Gastroesophageal sphincter (tissue), 4 donors: ENCODE results near the gene LRRC57. TPM values are rescaled to one million over a fixed set of nuclear protein-coding genes. Genes with fewer than 3 reads are reported as not detected.

Source experiments
- ATAC-seq: fragments of 150-250 bp; one replicate; pipeline ENCODE4 v1.9.1; 2016; ENCODE audit warnings: mild to moderate bottlenecking, moderate library complexity
- H3K27ac ChIP-seq, 4 donors: fragments of 200-600 bp; sonication (generic) in 3 of 4; 1 replicate in 3 of 4; 2 replicates in 1 of 4; pipeline ENCODE4 v1.5.1; 2016 to 2019
- H3K27me3 ChIP-seq: fragments of 200-600 bp; sonication (generic); one replicate; pipeline ENCODE4 v1.5.1; 2019
- H3K36me3 ChIP-seq, 2 donors: fragments of 200-600 bp; sonication (generic); one replicate each; pipeline ENCODE4 v1.5.1; 2019; ENCODE audit warnings: control low read depth in 1 of 2
- H3K4me1 ChIP-seq, 3 donors: fragments of 200-600 bp; sonication (generic); 1 replicate in 2 of 3; 2 replicates in 1 of 3; pipeline ENCODE4 v1.5.1; 2016 to 2019; ENCODE audit warnings: control low read depth in 2 of 3
- H3K4me3 ChIP-seq, 2 donors: fragments of 200-600 bp; sonication (generic); one replicate each; pipeline ENCODE4 v1.5.1; 2019; ENCODE audit warnings: mild to moderate bottlenecking in 1 of 2, moderate library complexity in 1 of 2
- H3K9me3 ChIP-seq, 3 donors: fragments of 200-600 bp; sonication (generic); one replicate each; pipeline ENCODE4 v1.5.1; 2017 to 2019; ENCODE audit warnings: control low read depth in 2 of 3
- EP300 ChIP-seq: sonication (generic); formaldehyde crosslinking; IDR thresholded peaks from one replicate; pipeline ENCODE4 v1.6.1; 2017; ENCODE audit warnings: antibody characterized with exemption, mild to moderate bottlenecking
- POLR2A ChIP-seq, 2 donors: fragments of 450-650 bp; IDR thresholded peaks; one replicate each; pipeline ENCODE4 v1.6.1; 2017; ENCODE audit warnings: antibody characterized with exemption in 2 of 2, mild to moderate bottlenecking in 2 of 2, moderate library complexity in 1 of 2
- POLR2AphosphoS5 ChIP-seq: sonication (generic); formaldehyde crosslinking; IDR thresholded peaks from one replicate; pipeline ENCODE4 v1.6.1; 2017; ENCODE audit warnings: antibody characterized with exemption
- WGBS, 2 donors: methylation state at CpG; one replicate each; pipeline ENCODE4 v1.1.5; 2018; ENCODE audit warnings: low coverage in 1 of 2; 5-methylcytosine and 5-hydroxymethylcytosine counted together
- total RNA-seq, 4 donors: library from RNA; depleted of rRNA; stranded (reverse); fragments of >200 nt; gene quantifications; one replicate each; pipeline ENCODE4 v1.1.0, GENCODE V29; 2016
- TF ChIP-seq, protein P1 (sequence below), 4 experiments: fragments of 200-600 bp in 2 of 4; fragments of 450-650 bp in 2 of 4; sonication (generic) in 1 of 4; IDR thresholded peaks; one replicate each; pipeline ENCODE4 v1.5.1; 2017 to 2019; ENCODE audit warnings: antibody characterized with exemption in 4 of 4, mild to moderate bottlenecking in 2 of 4, moderate library complexity in 2 of 4

The LRRC57 gene
- total RNA-seq, 4 donors from 2014 or later = 14.9 to 19.4 (median 15.4) TPM

DNA sequence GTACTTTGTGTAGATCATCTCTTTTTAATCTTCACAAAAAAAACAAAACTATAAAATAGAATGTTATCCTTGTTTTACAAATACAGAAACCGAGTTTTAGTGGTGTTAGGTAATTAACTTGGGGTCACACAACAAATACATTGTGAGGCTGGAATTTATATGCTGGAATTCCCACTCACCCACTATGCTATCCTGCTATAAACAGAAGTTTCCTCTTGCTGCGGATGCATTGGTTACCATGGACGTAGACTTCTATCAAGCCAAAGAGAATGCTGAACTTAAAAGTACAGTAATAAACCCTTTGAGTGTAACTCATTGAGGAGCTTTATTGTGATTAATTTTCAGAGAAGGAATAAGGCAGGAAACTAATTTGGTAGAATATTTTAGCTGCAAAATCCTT, 44.0 kb downstream of the LRRC57 start:
- Histone ChIP-seq H3K27ac (peak overlapping the region in 2 of 4 donors; percentile 16 to 44), H3K36me3 (no peaks in the 10 kb centered on the region), H3K27me3 (no peaks in the 10 kb centered on the region), H3K9me3 (no peaks in the 10 kb centered on the region), H3K4me1 (peaks cover 5 to 60% (median 7%) of the 10 kb centered on the region in 3 donors), H3K4me3 (no peak overlapping the region)
- TF ChIP-seq POLR2AphosphoS5 = no peak
- TF ChIP-seq EP300 = no peak
- TF ChIP-seq, protein P1, sequence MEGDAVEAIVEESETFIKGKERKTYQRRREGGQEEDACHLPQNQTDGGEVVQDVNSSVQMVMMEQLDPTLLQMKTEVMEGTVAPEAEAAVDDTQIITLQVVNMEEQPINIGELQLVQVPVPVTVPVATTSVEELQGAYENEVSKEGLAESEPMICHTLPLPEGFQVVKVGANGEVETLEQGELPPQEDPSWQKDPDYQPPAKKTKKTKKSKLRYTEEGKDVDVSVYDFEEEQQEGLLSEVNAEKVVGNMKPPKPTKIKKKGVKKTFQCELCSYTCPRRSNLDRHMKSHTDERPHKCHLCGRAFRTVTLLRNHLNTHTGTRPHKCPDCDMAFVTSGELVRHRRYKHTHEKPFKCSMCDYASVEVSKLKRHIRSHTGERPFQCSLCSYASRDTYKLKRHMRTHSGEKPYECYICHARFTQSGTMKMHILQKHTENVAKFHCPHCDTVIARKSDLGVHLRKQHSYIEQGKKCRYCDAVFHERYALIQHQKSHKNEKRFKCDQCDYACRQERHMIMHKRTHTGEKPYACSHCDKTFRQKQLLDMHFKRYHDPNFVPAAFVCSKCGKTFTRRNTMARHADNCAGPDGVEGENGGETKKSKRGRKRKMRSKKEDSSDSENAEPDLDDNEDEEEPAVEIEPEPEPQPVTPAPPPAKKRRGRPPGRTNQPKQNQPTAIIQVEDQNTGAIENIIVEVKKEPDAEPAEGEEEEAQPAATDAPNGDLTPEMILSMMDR (IDR thresholded peaks at IDR 0.05) = no peak
- TF ChIP-seq POLR2A (IDR thresholded peaks at IDR 0.05) = no peak
- WGBS, 2 donors = 28 to 37% methylated on average over 3 of the region's 3 CpGs
- ATAC-seq = no peak

DNA sequence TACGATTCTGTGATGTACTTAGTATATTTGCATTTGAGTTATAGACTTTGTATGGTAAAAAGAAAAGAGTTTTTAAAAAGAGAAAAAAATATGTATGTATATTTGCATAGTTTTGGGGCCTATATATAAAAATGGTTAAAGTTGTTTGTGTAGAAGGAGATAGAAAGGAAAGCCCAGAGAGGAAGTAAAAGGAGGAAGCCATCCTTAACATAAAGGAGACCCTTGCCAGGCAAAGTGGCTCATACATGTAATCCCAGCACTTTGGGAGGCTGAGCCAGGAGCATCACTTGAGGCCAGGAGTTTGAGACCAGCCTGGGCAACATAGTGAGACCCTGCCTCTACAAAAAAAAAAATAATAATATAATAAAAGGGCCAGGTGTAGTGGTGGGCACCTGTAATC, 44.8 kb downstream of the LRRC57 start:
- no peak for ATAC-seq
- no peaks in the 10 kb centered on the region for H3K9me3 ChIP-seq
- no peaks in the 10 kb centered on the region for H3K36me3 ChIP-seq
- no peak overlapping the region for H3K27ac ChIP-seq
- 67 to 100% methylated on average over 1 of the region's 1 CpG for whole genome bisulfite sequencing, 2 donors
- H3K27me3 ChIP-seq = no peaks in the 10 kb centered on the region
- TF ChIP-seq POLR2AphosphoS5 (no peak), EP300 (no peak), POLR2A (IDR thresholded peaks at IDR 0.05) (no peak)
- TF ChIP-seq, protein P1 (IDR thresholded peaks at IDR 0.05) = no peak
- H3K4me1 ChIP-seq = peaks cover 5 to 66% (median 6%) of the 10 kb centered on the region in 3 donors
- H3K4me3 ChIP-seq = no peak overlapping the region

DNA sequence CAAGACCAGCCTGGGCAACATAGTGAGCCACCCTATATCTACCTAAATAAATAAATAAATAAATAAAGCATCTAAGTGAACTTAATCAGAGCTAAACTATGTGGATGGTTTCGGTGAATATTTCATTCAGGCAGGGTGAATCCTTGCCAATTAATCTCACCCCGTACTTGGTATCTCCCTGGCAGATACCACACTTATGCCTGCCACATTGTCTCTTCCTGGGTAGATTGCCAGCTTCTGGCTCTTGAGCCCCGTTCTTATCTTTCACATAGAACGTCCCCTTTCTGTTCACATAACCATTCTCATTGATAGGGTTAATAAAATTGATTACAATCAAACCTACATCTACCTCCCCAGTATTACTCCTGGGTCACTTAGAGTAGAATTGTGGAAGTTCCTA, 46.1 kb downstream of the LRRC57 start:
- no peaks in the 10 kb centered on the region for H3K9me3 ChIP-seq
- WGBS, 2 donors = 89 to 94% methylated on average over 3 to 4 of the region's 4 CpGs
- peaks cover 0 to 66% (median 0%) of the 10 kb centered on the region in 3 donors for H3K4me1 ChIP-seq
- ATAC-seq = no peak
- H3K27ac ChIP-seq = no peak overlapping the region
- no peaks in the 10 kb centered on the region for H3K36me3 ChIP-seq
- TF ChIP-seq, protein P1 (IDR thresholded peaks at IDR 0.05) = no peak
- no peak for TF ChIP-seq POLR2A (IDR thresholded peaks at IDR 0.05)
- TF ChIP-seq EP300 = no peak
- no peaks in the 10 kb centered on the region for H3K27me3 ChIP-seq
- H3K4me3 ChIP-seq = no peak overlapping the region

DNA sequence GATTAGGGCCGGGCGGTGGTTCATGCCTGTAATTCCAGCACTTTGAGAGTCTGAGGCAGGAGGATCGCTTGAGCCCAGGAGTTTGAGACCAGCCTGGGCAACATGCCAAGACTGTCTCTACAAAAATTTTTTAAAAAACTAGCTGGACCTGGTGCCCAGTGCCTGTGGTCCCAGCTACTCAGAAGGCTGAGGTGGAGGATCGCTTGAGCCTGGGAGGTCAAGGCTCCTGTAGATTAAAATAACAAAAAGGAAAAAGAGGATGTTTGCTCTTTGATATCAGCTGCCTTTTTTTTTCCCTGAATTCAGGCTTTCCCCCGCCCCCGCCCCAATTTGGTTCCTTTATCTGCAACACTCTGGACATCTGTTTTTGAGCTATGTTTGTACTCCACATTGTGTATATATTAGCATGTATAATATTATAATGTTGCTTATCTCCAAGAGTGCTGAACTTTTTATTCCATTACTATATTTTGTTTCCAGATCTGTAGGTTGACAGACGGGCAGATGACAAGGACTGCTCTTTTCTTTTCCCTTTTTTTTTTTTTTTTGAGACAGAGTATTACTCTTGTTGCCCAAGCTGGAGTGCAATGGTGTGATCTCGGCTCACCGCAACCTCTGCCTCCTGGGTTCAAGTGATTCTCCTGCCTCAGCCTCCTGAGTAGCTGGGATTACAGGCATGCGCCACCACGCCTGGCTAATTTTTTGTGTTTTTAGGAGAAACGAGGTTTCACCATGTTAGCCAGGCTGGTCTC, 48.6 kb downstream of the LRRC57 start:
- TF ChIP-seq POLR2A (IDR thresholded peaks at IDR 0.05) (no peak), EP300 (no peak), POLR2AphosphoS5 (no peak)
- TF ChIP-seq, protein P1 (IDR thresholded peaks at IDR 0.05) = no peak
- H3K27ac ChIP-seq = peak overlapping the region in 3 of 4 donors; percentile 53 to 62 (median 58)
- no peaks in the 10 kb centered on the region for H3K9me3 ChIP-seq
- no peaks in the 10 kb centered on the region for H3K27me3 ChIP-seq
- no peaks in the 10 kb centered on the region for H3K36me3 ChIP-seq
- ATAC-seq = no peak
- 63 to 76% methylated on average over 4 to 7 of the region's 12 CpGs for WGBS, 2 donors
- H3K4me3 ChIP-seq = no peak overlapping the region
- H3K4me1 ChIP-seq = peaks cover 0 to 72% (median 6%) of the 10 kb centered on the region in 3 donors
